ENCODE results near the gene OOSP2.

OOSP2 gene

GRCh38 chr11:60097189-60097588, 57.0 kb downstream of the OOSP2 start:
- no peak for DNase-seq (ENCODE audit: low read depth)
- TF ChIP-seq, protein P1, sequence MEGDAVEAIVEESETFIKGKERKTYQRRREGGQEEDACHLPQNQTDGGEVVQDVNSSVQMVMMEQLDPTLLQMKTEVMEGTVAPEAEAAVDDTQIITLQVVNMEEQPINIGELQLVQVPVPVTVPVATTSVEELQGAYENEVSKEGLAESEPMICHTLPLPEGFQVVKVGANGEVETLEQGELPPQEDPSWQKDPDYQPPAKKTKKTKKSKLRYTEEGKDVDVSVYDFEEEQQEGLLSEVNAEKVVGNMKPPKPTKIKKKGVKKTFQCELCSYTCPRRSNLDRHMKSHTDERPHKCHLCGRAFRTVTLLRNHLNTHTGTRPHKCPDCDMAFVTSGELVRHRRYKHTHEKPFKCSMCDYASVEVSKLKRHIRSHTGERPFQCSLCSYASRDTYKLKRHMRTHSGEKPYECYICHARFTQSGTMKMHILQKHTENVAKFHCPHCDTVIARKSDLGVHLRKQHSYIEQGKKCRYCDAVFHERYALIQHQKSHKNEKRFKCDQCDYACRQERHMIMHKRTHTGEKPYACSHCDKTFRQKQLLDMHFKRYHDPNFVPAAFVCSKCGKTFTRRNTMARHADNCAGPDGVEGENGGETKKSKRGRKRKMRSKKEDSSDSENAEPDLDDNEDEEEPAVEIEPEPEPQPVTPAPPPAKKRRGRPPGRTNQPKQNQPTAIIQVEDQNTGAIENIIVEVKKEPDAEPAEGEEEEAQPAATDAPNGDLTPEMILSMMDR (IDR thresholded peaks at IDR 0.05; ENCODE audit: low read depth, low read length, missing control alignments) = no peak
- no peak overlapping the region for H3K4me3 ChIP-seq (ENCODE audit: low read depth, low read length)
